NCI-H146 treated with DMSO at 0.1 percent for 48 hours (cell line): Measurements from ENCODE around the gene SPOP.
"Not testable (repeated sequence)": the region's sequence is repeated elsewhere in the genome, so short reads cannot be mapped to it uniquely, and the experiment has no call there.

ENCODE experiments used
- DNase-seq: peaks from one replicate; lab custom pipeline; 2025; ENCODE audit not compliant: unreplicated experiment; lab: John Stamatoyannopoulos, UW

SPOP gene

GRCh38 chr17:49554694-49555494 is 123.0 kb downstream of the SPOP start:
- DNase-seq, result no peak

- DNase-seq, result no peak
Observed at GRCh38 chr17:49553676-49554335, 124.1 kb downstream of the SPOP start.

GRCh38 chr17:49552070-49552751 is 125.7 kb downstream of the SPOP start:
- DNase-seq, result no peak

DNA sequence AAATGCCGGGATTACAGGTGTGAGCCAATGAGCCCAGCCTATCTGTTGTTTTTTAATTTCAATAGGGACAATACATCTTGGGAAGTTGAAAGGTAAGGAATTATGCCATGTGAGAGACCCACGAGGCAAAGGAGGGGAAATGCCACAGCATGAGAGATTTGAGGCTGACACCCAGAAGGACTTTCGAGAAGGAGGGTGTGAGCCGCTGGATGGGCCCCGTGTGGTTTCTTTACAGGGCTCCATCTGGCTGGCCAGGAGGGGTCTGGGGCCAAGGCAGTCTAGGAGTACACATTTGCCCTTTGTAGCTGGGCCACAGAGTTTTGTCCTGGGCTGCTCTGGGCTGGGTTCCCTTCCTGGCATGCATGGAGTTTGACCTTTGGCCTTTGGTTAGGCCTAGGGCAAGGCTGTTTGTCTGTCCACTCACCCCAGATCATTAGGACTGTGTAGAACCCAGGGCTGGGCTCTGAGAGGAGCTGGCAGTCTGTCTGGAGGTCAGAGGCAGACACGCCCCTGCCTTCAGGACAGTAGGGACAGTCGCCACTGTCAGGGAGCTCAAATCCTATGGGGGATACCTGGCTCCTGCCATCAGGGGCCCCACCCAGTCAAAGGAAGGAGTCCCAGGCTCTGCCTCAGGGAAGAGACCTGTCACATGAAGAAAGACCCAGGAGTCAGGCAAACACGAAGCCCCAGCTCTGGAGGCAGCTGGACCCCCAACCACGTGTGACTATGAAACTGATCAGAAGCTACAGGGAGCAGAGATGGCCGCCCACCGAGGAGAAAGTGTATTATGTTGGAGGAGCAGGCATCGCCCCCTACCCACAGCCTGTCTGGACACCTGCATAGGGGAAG is 126.5 kb downstream of the SPOP start:
- DNase-seq, result no peak

DNA sequence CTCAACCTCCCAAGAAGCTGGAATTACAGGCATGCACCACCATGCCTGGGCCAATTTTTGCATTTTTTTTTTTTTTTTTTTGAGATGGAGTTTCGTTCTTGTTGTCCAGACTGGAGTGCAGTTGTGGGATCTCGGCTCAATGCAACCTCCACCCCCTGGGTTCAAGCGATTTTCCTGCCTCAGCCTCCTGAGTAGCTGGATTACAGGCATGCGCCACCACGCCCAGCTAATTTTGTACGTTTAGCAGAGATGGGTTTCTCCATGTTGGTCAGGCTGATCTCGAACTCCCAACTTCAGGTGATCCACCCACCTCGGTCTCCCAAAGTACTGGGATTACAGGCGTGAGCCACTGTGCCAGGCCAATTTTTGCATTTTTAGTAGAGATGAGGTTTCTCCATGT is 127.1 kb downstream of the SPOP start:
- DNase-seq, result not testable (repeated sequence)

GRCh38 chr17:49549691-49550678 is 127.9 kb downstream of the SPOP start:
- no peak for DNase-seq

DNA sequence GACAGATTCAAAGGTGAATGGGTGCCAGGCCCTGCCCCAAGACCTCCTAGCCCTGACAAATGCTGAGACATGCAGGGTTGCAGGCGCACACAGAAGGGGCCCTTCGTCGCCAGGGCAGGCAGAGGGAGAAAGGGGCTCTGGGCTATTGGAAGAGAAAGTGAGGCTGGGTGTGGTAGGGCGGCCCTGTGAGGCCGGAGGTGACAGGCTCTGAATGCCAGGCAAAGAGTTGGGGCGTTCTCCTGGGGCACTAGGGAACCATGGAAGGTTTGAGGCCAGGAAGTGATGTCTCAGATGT is 128.6 kb downstream of the SPOP start:
- DNase-seq, result no peak
